ENCODE data around the gene CLIC4. TPM values are rescaled to one million over a fixed set of nuclear protein-coding genes. Genes with fewer than 3 reads are reported as not detected.

Gene CLIC4
- total RNA-seq, 6 donors from 2014 or later: 44.0 to 234 (median 147) TPM

DNA sequence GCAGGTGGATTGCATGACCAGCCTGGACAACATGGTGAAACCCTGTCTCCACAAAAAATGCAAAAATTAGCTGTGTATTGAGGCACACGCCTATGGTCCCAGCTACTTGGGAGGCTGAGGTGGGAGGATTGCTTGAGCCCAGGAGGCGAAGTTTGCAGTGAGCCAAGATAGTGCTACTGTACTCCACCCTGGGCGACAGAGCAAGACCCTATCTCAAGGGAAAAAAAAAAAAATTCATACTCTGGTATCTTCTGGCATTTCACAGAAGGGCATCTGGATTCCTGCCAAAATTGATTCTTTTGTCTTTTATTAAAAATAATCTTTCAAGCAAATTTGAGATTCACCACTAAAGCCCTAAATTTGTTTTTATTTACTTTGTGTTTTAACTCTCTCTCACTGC, 19.2 kb downstream of the CLIC4 start:
- Histone ChIP-seq H3K9me3 (no peaks in the 10 kb centered on the region), H3K4me1 (peaks cover 29 to 48% (median 40%) of the 10 kb centered on the region in 4 donors), H3K4me3 (no peak overlapping the region), H3K27me3 (no peaks in the 10 kb centered on the region), H3K36me3 (no peaks in the 10 kb centered on the region), H3K27ac (peak overlapping the region in 1 of 4 donors; percentile 48)
- 78 to 82% methylated on average over 3 of the region's 3 CpGs for WGBS, 2 donors
- no peak for ATAC-seq (ENCODE audit: low FRiP score in 2 of 2)
- DNase-seq: no peak
- TF ChIP-seq POLR2AphosphoS5 (IDR thresholded peaks at IDR 0.05) (no peak), CTCF (IDR thresholded peaks at IDR 0.05) (no peak), EP300 (IDR thresholded peaks at IDR 0.05) (no peak), POLR2A (IDR thresholded peaks at IDR 0.05) (no peak)

GRCh38 chr1:24764848-24765247, 19.6 kb downstream of the CLIC4 start:
- no peak for DNase-seq
- Histone ChIP-seq H3K4me1 (peaks cover 33 to 52% (median 44%) of the 10 kb centered on the region in 4 donors), H3K4me3 (no peak overlapping the region), H3K36me3 (no peaks in the 10 kb centered on the region), H3K27me3 (no peaks in the 10 kb centered on the region), H3K27ac (peak overlapping the region in 3 of 4 donors; percentile 17 to 48 (median 30)), H3K9me3 (no peaks in the 10 kb centered on the region)
- 79 to 83% methylated on average over 1 of the region's 1 CpG for WGBS, 2 donors
- no peak for ATAC-seq (ENCODE audit: low FRiP score in 2 of 2)
- TF ChIP-seq CTCF (IDR thresholded peaks at IDR 0.05): no peak
- no peak for TF ChIP-seq POLR2AphosphoS5 (IDR thresholded peaks at IDR 0.05)
- TF ChIP-seq EP300 (IDR thresholded peaks at IDR 0.05): no peak
- no peak for TF ChIP-seq POLR2A (IDR thresholded peaks at IDR 0.05)

GRCh38 chr1:24765308-24765988, 20.2 kb downstream of the CLIC4 start:
- DNase-seq (no peak), ATAC-seq (ENCODE audit: low FRiP score in 2 of 2) (peak in 1 of 2 donors; percentile 43)
- no peak for TF ChIP-seq EP300 (IDR thresholded peaks at IDR 0.05)
- TF ChIP-seq POLR2A (IDR thresholded peaks at IDR 0.05): no peak
- no peak for TF ChIP-seq POLR2AphosphoS5 (IDR thresholded peaks at IDR 0.05)
- H3K4me1 ChIP-seq: peaks cover 38 to 57% (median 45%) of the 10 kb centered on the region in 4 donors
- peak overlapping the region in 1 of 4 donors; percentile 5 for H3K4me3 ChIP-seq
- no peaks in the 10 kb centered on the region for H3K27me3 ChIP-seq
- H3K9me3 ChIP-seq: no peaks in the 10 kb centered on the region
- H3K27ac ChIP-seq: peak overlapping the region in 3 of 4 donors; percentile 17 to 48 (median 46)
- no peaks in the 10 kb centered on the region for H3K36me3 ChIP-seq
- WGBS, 2 donors: 60 to 63% methylated on average over 8 of the region's 8 CpGs

DNA sequence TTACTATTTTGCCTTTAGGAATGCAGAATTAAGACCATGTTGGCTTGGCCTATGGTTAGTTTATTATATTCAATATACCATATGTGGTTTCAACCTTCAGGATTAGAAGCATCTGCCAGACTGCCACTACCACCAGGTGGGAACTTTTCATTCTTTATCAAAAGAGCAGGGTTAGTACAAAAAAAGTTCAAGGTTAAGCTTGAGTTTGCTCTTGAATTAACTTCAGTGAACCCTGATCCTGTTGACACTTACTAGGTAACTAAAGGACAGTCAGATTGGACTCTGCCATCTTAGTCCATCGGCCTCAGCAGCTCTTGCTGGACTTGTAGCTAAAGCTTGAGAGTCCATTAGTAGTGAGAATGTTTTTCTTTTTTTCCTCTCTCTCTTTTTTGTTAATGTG, 22.1 kb downstream of the CLIC4 start:
- 88 to 97% methylated on average over 1 of the region's 1 CpG for WGBS, 2 donors

More for the DNA sequence above, 22.1 kb downstream of the CLIC4 start:
- H3K4me1 ChIP-seq: peaks cover 39 to 64% (median 46%) of the 10 kb centered on the region in 4 donors
- H3K36me3 ChIP-seq: no peaks in the 10 kb centered on the region
- no peak for DNase-seq
- H3K4me3 ChIP-seq: no peak overlapping the region
- no peak for TF ChIP-seq POLR2AphosphoS5 (IDR thresholded peaks at IDR 0.05)
- no peak for TF ChIP-seq POLR2A (IDR thresholded peaks at IDR 0.05)
- no peak for TF ChIP-seq EP300 (IDR thresholded peaks at IDR 0.05)
- TF ChIP-seq CTCF (IDR thresholded peaks at IDR 0.05): no peak
- H3K27ac ChIP-seq: peak overlapping the region in 1 of 4 donors; percentile 7
- no peak for ATAC-seq (ENCODE audit: low FRiP score in 2 of 2)
- no peaks in the 10 kb centered on the region for H3K27me3 ChIP-seq
- H3K9me3 ChIP-seq: no peaks in the 10 kb centered on the region

Data from upper lobe of left lung (tissue), 6 donors.